Measurements from ENCODE around the gene STAG1. TPM values are rescaled to one million over a fixed set of nuclear protein-coding genes. Genes with fewer than 3 reads are reported as not detected.
A peak's percentile ranks its signal among the peaks of the same experiment; 100 is the strongest.

STAG1 gene
- total and polyA plus RNA-seq, 2 donors (not counting 1 experiment from before 2014, with no cell fraction given): 23.2 to 38.6 TPM

GRCh38 chr3:136547293-136547692 is 204.9 kb downstream of the STAG1 start:
- DNase-seq (ENCODE audit: low read depth in 2 of 2): peak; percentile 29 to 72
- H3K36me3 ChIP-seq (ENCODE audit: control insufficient read depth, insufficient read depth, low read length): no peaks in the 10 kb centered on the region
- H2AFZ ChIP-seq (ENCODE audit: low read length): no peak overlapping the region
- H3K4me1 ChIP-seq (ENCODE audit: control insufficient read depth, extremely low read depth, insufficient read depth, low read length): peaks cover 5% of the 10 kb centered on the region
- no peak for TF ChIP-seq EZH2 (IDR thresholded peaks at IDR 0.05; ENCODE audit: low read length, missing control alignments)
- TF ChIP-seq CTCF (conservative IDR thresholded peaks at IDR 0.05 in 1 of 2, IDR thresholded peaks at IDR 0.05 in 1 of 2; ENCODE audit: low read depth in 1 of 2, low read length in 2 of 2): no peak
- no peaks in the 10 kb centered on the region for H3K79me2 ChIP-seq (ENCODE audit: control insufficient read depth, insufficient read depth, low read length)
- no peaks in the 10 kb centered on the region for H4K20me1 ChIP-seq (ENCODE audit: control insufficient read depth, extremely low read depth, insufficient read depth, low read length)
- no peak overlapping the region for H3K9ac ChIP-seq (ENCODE audit: insufficient read depth, low read length)
- no peaks in the 10 kb centered on the region for H3K9me3 ChIP-seq (ENCODE audit: control insufficient read depth, insufficient read depth, low read depth, low read length)
- H3K4me3 ChIP-seq (replicated peaks in 1 of 4; ENCODE audit: control extremely low read depth in 1 of 4, insufficient read depth in 1 of 4, low read depth in 3 of 4, low read length in 4 of 4): no peak overlapping the region
- no peak overlapping the region for H3K27ac ChIP-seq (ENCODE audit: insufficient read depth, low read length)
- no peak overlapping the region for H3K4me2 ChIP-seq (ENCODE audit: extremely low read depth, insufficient read depth, low read length)
- H3K27me3 ChIP-seq (ENCODE audit: control insufficient read depth, insufficient read depth, low read length): no peaks in the 10 kb centered on the region

GRCh38 chr3:136546720-136547119 is 205.5 kb downstream of the STAG1 start:
- DNase-seq (ENCODE audit: low read depth in 2 of 2): peak; percentile 26 to 29
- H3K27ac ChIP-seq (ENCODE audit: insufficient read depth, low read length): no peak overlapping the region
- H3K9ac ChIP-seq (ENCODE audit: insufficient read depth, low read length): no peak overlapping the region
- H3K4me1 ChIP-seq (ENCODE audit: control insufficient read depth, extremely low read depth, insufficient read depth, low read length): peaks cover 5% of the 10 kb centered on the region
- no peaks in the 10 kb centered on the region for H4K20me1 ChIP-seq (ENCODE audit: control insufficient read depth, extremely low read depth, insufficient read depth, low read length)
- H3K4me2 ChIP-seq (ENCODE audit: extremely low read depth, insufficient read depth, low read length): no peak overlapping the region
- H3K79me2 ChIP-seq (ENCODE audit: control insufficient read depth, insufficient read depth, low read length): no peaks in the 10 kb centered on the region
- H3K36me3 ChIP-seq (ENCODE audit: control insufficient read depth, insufficient read depth, low read length): no peaks in the 10 kb centered on the region
- no peak overlapping the region for H2AFZ ChIP-seq (ENCODE audit: low read length)
- no peak for TF ChIP-seq CTCF (conservative IDR thresholded peaks at IDR 0.05 in 1 of 2, IDR thresholded peaks at IDR 0.05 in 1 of 2; ENCODE audit: low read depth in 1 of 2, low read length in 2 of 2)
- TF ChIP-seq EZH2 (IDR thresholded peaks at IDR 0.05; ENCODE audit: low read length, missing control alignments): no peak
- no peak overlapping the region for H3K4me3 ChIP-seq (replicated peaks in 1 of 4; ENCODE audit: control extremely low read depth in 1 of 4, insufficient read depth in 1 of 4, low read depth in 3 of 4, low read length in 4 of 4)
- no peaks in the 10 kb centered on the region for H3K9me3 ChIP-seq (ENCODE audit: control insufficient read depth, insufficient read depth, low read depth, low read length)
- no peaks in the 10 kb centered on the region for H3K27me3 ChIP-seq (ENCODE audit: control insufficient read depth, insufficient read depth, low read length)

GRCh38 chr3:136545664-136546268 is 206.4 kb downstream of the STAG1 start:
- Histone ChIP-seq H3K4me2 (ENCODE audit: extremely low read depth, insufficient read depth, low read length) (no peak overlapping the region), H3K4me3 (replicated peaks in 1 of 4; ENCODE audit: control extremely low read depth in 1 of 4, insufficient read depth in 1 of 4, low read depth in 3 of 4, low read length in 4 of 4) (no peak overlapping the region), H3K27ac (ENCODE audit: insufficient read depth, low read length) (no peak overlapping the region), H4K20me1 (ENCODE audit: control insufficient read depth, extremely low read depth, insufficient read depth, low read length) (no peaks in the 10 kb centered on the region), H3K36me3 (ENCODE audit: control insufficient read depth, insufficient read depth, low read length) (no peaks in the 10 kb centered on the region), H3K27me3 (ENCODE audit: control insufficient read depth, insufficient read depth, low read length) (no peaks in the 10 kb centered on the region), H3K9ac (ENCODE audit: insufficient read depth, low read length) (no peak overlapping the region), H3K4me1 (ENCODE audit: control insufficient read depth, extremely low read depth, insufficient read depth, low read length) (peaks cover 5% of the 10 kb centered on the region), H3K9me3 (ENCODE audit: control insufficient read depth, insufficient read depth, low read depth, low read length) (no peaks in the 10 kb centered on the region), H3K79me2 (ENCODE audit: control insufficient read depth, insufficient read depth, low read length) (no peaks in the 10 kb centered on the region), H2AFZ (ENCODE audit: low read length) (no peak overlapping the region)
- TF ChIP-seq CTCF (conservative IDR thresholded peaks at IDR 0.05 in 1 of 2, IDR thresholded peaks at IDR 0.05 in 1 of 2; ENCODE audit: low read depth in 1 of 2, low read length in 2 of 2) (peak; percentile 25 to 41), EZH2 (IDR thresholded peaks at IDR 0.05; ENCODE audit: low read length, missing control alignments) (no peak)
- peak in 1 of 2 donors; percentile 61 for DNase-seq (ENCODE audit: low read depth in 2 of 2)

All from fibroblast of lung (primary cell).